Activated naive CD8-positive, alpha-beta T cell treated with anti-CD3 and anti-CD28 coated beads, Interleukin-2, amount 50 U/mL, for 24 hours (primary cell): Measurements from ENCODE around the gene AMMECR1.
A peak's percentile ranks its signal among the peaks of the same experiment; 100 is the strongest.

ENCODE experiments used
- ATAC-seq: fragments of 150-1000 bp; cut with Tn5 transposase; one replicate; pipeline ENCODE4 v1.10.0; 2021
- DNase-seq: peaks from one replicate; pipeline ENCODE4 v3.0.0; 2021
- H3K27ac Mint-ChIP-seq: one replicate; pipeline ENCODE4 v1.8.0; 2021; ENCODE audit warnings: mild to moderate bottlenecking, mixed read lengths
- H3K27me3 Mint-ChIP-seq: one replicate; pipeline ENCODE4 v1.8.0; 2021; ENCODE audit warnings: mixed read lengths
- H3K36me3 Mint-ChIP-seq: one replicate; pipeline ENCODE4 v1.8.0; 2021; ENCODE audit warnings: low read depth, mixed read lengths
- H3K4me1 Mint-ChIP-seq: one replicate; pipeline ENCODE4 v1.8.0; 2021; ENCODE audit warnings: mixed read lengths
- H3K4me3 Mint-ChIP-seq: one replicate; pipeline ENCODE4 v1.8.0; 2021; ENCODE audit warnings: mild to moderate bottlenecking, moderate library complexity, mixed read lengths
- H3K9me3 Mint-ChIP-seq: one replicate; pipeline ENCODE4 v1.8.0; 2021; ENCODE audit warnings: mixed read lengths

Gene AMMECR1

DNA sequence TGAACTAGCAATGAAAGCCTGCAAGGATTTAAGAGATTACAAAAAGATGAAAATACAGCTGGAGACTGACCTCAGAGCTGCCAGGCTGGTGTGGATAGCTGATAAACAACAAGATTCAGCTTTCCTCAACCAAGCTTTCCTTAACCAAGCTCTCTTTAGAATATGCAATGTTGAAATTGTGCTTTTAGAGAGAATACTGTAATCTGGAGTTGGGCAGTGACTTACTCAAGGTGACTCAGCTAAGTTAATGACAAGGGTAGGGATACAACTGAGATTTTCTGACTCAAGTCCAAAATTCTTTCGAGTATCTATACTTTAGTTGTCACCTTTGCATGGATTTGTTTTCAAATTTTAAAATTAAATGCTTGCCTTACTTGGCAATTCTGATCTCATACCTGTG, 98.0 kb downstream of the AMMECR1 start:
- Mint-ChIP-seq H3K27ac (no peak overlapping the region), H3K4me1 (peaks cover 32% of the 10 kb centered on the region), H3K4me3 (no peak overlapping the region), H3K9me3 (no peaks in the 10 kb centered on the region), H3K36me3 (no peaks in the 10 kb centered on the region), H3K27me3 (no peaks in the 10 kb centered on the region)
- ATAC-seq (no peak), DNase-seq (no peak)

DNA sequence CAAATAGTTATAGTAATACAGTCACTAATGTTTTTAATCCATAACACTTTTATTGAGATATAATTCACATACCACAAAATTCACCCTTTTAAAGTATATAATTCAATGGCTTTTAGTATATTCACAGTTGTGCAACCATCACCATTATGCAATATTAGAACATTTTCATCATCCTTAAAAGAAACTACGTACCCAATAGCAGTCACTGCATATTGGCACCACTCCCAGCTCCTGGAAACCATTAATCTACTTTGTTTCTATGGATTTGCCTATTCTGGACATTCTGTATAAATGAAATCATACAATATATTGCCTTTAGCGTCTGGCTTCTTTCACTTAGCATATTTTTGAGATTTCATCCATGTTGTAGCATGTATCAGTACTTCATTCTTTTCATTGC, 99.3 kb downstream of the AMMECR1 start:
- no peaks in the 10 kb centered on the region for H3K9me3 Mint-ChIP-seq
- H3K36me3 Mint-ChIP-seq, result no peaks in the 10 kb centered on the region
- no peak for ATAC-seq
- H3K27me3 Mint-ChIP-seq, result no peaks in the 10 kb centered on the region
- no peak overlapping the region for H3K27ac Mint-ChIP-seq
- no peak overlapping the region for H3K4me3 Mint-ChIP-seq
- no peak for DNase-seq
- peaks cover 27% of the 10 kb centered on the region for H3K4me1 Mint-ChIP-seq

DNA sequence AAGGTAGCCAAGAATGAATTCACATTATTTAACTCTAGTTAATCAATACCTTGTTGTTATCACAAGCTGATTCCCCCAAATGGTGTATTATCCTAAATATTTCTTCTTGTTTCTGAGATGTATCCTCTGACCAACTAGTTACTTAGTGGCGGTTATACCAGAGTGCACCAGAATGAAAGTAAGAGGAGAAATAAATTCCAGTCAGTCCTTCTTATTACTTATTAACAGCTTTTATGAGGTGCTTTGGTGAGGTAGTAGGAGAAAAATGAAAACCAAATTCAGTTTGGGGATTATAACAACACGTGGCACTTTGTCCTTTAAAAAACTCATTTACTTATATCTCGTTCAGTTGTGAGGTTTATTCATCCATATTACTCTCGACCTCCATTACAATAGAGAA, 101.9 kb downstream of the AMMECR1 start:
- Mint-ChIP-seq H3K4me3 (no peak overlapping the region), H3K4me1 (peaks cover 25% of the 10 kb centered on the region), H3K9me3 (no peaks in the 10 kb centered on the region), H3K27ac (no peak overlapping the region), H3K27me3 (no peaks in the 10 kb centered on the region), H3K36me3 (no peaks in the 10 kb centered on the region)
- DNase-seq (no peak), ATAC-seq (no peak)

DNA sequence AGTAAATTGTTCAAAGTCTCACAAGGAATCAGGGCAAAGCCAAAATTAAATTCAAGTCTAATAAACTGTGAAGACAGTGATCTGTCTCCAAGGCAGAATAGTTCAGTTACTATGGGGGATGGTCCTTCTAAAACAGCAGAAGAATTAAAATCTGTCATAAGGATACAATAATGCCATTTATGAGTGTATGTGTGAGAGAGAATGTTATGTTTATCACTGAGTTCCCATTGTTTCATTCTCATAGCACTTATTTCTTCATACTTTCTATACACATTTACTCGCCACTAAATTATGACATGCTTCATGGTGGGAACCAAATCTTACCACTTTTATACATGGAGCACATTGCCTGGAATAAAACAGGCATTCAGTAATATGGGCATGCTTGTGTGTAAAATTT, 102.5 kb downstream of the AMMECR1 start:
- no peak overlapping the region for H3K4me3 Mint-ChIP-seq
- H3K27ac Mint-ChIP-seq, result no peak overlapping the region
- peaks cover 28% of the 10 kb centered on the region for H3K4me1 Mint-ChIP-seq
- DNase-seq (no peak), ATAC-seq (no peak)
- H3K9me3 Mint-ChIP-seq, result no peaks in the 10 kb centered on the region
- no peaks in the 10 kb centered on the region for H3K36me3 Mint-ChIP-seq
- no peaks in the 10 kb centered on the region for H3K27me3 Mint-ChIP-seq

DNA sequence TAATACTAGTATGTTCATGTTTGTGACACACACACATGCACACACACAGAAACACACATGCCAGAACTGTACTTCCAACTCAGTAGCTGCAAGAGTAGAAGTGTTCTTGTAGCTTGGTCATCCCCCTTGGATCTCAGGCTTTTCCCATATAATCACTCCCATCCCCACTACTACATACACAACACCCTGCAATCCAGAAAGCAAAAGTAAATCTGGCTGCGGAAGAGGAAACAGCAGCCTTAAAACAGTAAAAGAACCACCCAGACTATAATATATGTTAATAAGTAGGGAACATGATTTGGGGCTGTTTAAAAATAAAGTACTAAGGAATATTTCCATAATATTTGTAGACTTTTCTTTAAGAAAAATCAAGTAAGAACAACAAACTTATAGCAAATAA, 103.2 kb downstream of the AMMECR1 start:
- no peaks in the 10 kb centered on the region for H3K9me3 Mint-ChIP-seq
- no peaks in the 10 kb centered on the region for H3K27me3 Mint-ChIP-seq
- DNase-seq (no peak), ATAC-seq (no peak)
- no peak overlapping the region for H3K4me3 Mint-ChIP-seq
- peaks cover 26% of the 10 kb centered on the region for H3K4me1 Mint-ChIP-seq
- no peaks in the 10 kb centered on the region for H3K36me3 Mint-ChIP-seq
- no peak overlapping the region for H3K27ac Mint-ChIP-seq

DNA sequence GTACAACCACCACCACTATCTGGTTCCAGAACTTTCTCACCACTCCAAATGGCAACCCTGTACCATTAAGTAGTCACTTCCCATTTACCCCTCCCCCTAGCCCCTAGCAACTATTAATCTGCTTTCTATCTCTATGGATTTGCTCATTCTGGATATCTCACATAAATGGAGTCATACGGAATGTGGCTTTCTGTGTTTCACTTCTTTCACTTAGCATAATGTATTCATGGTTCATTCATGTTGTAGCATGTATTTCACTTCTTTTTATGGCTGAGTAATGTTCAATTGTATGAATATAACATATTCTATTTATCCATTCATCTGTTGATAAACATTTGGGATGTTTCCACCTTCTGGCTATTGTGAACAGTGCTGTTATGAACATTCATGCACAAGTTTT, 104.7 kb downstream of the AMMECR1 start:
- Mint-ChIP-seq H3K27me3 (no peaks in the 10 kb centered on the region), H3K36me3 (no peaks in the 10 kb centered on the region), H3K4me3 (no peak overlapping the region), H3K4me1 (peaks cover 18% of the 10 kb centered on the region), H3K9me3 (no peaks in the 10 kb centered on the region), H3K27ac (no peak overlapping the region)
- DNase-seq, result no peak
- no peak for ATAC-seq

DNA sequence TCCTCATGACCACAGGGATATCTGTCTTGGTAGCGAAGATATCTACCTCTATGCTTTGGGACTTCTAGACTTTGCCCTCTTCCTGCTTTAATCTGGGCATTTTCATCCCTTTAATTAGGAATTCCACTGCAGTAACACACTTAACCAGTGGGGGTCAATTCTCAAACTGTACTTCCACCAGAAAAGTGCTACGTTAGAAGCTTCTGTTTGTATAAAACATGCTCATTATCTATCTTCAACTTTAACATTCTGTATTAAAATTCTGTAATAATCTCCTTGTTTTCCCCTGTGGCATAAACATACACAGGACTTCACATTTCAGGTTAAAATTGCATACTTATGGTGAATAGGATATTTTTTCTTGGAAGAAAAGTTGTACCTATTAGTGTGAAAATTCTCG, 105.6 kb downstream of the AMMECR1 start:
- H3K4me3 Mint-ChIP-seq, result no peak overlapping the region
- no peak overlapping the region for H3K27ac Mint-ChIP-seq
- DNase-seq, result no peak
- no peak for ATAC-seq
- no peaks in the 10 kb centered on the region for H3K36me3 Mint-ChIP-seq
- peaks cover 11% of the 10 kb centered on the region for H3K4me1 Mint-ChIP-seq
- no peaks in the 10 kb centered on the region for H3K27me3 Mint-ChIP-seq
- H3K9me3 Mint-ChIP-seq, result no peaks in the 10 kb centered on the region

DNA sequence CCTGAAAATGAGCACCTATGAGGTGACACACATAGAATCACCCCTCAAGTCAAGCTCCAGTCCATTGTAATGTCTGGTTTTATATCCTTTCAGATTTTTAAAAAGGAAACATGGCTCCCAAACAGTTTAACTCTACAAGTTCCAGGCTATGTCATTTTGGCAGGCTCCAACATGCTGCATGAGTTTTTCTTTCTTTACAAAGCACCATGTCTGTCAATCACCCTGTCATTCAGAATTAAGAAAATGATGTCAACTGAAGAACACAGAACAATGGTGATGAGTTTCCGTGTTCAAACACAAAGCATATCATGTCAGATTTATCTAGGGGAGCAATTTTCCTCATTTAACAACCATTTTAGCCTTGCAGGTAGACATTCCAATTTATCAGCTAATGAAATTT, 106.5 kb downstream of the AMMECR1 start:
- Mint-ChIP-seq H3K4me1 (peaks cover 7% of the 10 kb centered on the region), H3K4me3 (no peak overlapping the region), H3K9me3 (no peaks in the 10 kb centered on the region), H3K27ac (no peak overlapping the region), H3K36me3 (no peaks in the 10 kb centered on the region), H3K27me3 (no peaks in the 10 kb centered on the region)
- ATAC-seq (no peak), DNase-seq (no peak)

DNA sequence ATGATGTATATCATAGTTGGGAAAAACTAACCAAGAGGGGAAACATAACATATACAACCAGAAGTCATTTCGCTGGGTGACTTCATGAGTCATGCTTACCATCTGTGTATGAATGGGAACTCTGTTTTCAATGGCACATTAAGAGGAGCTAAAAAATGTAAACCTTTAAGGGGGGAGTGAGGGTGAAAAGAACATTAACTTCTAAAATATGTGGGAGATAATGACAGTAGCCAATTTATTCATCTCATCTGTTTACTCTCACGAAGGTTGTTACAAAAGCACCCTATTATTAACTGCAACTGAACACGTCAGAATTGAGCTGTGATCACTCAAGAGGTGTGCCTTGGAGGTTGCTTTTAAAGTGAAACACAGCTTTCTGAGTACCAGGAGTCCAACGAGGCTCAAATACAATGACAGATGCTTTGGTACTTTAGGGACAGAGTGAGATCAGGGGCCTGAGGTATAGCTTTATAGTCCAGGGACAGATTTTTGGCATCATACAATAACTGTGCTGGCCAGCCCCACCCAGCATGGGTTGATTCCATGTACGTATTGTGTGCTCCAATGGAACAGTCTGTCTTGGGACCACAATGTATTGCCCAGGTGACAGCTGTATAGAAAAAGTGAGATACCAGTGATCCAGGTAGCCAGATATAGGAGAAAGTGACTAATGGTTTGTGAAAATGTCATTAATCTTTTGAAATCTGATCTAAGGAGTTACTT, 107.3 kb downstream of the AMMECR1 start:
- no peaks in the 10 kb centered on the region for H3K9me3 Mint-ChIP-seq
- H3K27ac Mint-ChIP-seq, result no peak overlapping the region
- DNase-seq (no peak), ATAC-seq (no peak)
- no peaks in the 10 kb centered on the region for H3K36me3 Mint-ChIP-seq
- peaks cover 11% of the 10 kb centered on the region for H3K4me1 Mint-ChIP-seq
- no peak overlapping the region for H3K4me3 Mint-ChIP-seq
- H3K27me3 Mint-ChIP-seq, result no peaks in the 10 kb centered on the region

DNA sequence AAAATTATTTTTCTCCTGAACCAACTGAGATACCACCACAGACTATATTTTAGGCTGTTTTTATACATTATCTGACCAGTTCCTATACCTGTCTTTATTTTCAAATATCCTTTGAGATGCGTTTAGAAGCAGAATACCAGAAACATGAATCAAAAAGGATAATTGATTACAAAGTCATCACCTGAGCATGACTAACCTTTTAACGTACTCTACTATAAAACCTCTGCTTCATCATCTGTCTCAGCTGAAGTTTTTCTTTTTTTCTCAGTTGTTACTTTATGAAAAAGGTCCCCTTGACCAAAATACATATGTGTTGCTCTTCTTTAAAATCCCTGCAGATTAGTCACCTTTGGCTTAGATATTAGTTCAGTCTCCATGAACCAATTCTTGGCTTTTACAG, 109.8 kb downstream of the AMMECR1 start:
- DNase-seq, result no peak
- Mint-ChIP-seq H3K4me3 (no peak overlapping the region), H3K36me3 (peaks cover 3% of the 10 kb centered on the region), H3K4me1 (peaks cover 21% of the 10 kb centered on the region), H3K27ac (no peak overlapping the region), H3K27me3 (no peaks in the 10 kb centered on the region), H3K9me3 (no peaks in the 10 kb centered on the region)
- ATAC-seq, result no peak

DNA sequence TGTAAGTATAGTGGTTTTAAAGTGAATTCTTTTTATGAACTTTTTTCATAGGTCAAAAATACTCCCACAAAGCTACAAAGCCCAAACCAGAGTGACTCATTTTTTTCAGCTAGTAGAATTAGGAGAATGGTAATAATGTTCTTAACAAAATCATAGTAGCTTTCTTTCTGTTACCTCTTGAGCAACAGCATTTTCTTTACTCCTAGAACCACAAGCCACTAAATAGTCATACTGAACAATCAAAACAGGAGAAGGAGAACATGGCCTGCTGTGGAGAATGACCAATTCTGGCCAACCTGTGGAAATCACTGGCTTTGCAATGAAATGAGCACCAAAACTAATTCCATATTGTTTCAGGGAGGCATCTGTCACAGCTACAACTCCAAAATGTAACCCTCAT, 112.9 kb downstream of the AMMECR1 start:
- ATAC-seq (peak; percentile 59), DNase-seq (no peak)
- Mint-ChIP-seq H3K9me3 (no peaks in the 10 kb centered on the region), H3K27ac (no peak overlapping the region), H3K4me1 (peaks cover 17% of the 10 kb centered on the region), H3K4me3 (no peak overlapping the region), H3K36me3 (peaks cover 8% of the 10 kb centered on the region), H3K27me3 (no peaks in the 10 kb centered on the region)

DNA sequence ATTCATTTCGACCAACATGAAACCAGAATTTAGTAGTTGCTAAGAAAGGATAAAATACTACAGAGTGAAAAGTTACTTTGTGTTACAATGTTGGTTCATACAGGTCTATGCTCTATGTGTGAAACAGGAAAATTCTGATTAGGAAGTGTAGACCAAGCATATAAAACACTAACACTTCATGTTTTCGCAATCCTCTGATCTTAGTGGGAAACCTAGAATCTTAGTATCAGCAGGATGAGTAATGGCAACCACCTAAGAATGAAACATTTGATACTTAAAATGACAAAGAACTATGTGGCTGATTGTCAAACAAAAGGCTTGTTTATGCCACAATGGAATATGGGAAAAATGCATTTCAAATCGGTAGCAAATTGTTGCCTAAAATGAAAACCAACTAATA, 116.1 kb downstream of the AMMECR1 start:
- Mint-ChIP-seq H3K9me3 (no peaks in the 10 kb centered on the region), H3K27ac (no peak overlapping the region), H3K4me1 (peaks cover 17% of the 10 kb centered on the region), H3K27me3 (no peaks in the 10 kb centered on the region), H3K4me3 (no peak overlapping the region), H3K36me3 (peaks cover 8% of the 10 kb centered on the region)
- DNase-seq (no peak), ATAC-seq (no peak)

DNA sequence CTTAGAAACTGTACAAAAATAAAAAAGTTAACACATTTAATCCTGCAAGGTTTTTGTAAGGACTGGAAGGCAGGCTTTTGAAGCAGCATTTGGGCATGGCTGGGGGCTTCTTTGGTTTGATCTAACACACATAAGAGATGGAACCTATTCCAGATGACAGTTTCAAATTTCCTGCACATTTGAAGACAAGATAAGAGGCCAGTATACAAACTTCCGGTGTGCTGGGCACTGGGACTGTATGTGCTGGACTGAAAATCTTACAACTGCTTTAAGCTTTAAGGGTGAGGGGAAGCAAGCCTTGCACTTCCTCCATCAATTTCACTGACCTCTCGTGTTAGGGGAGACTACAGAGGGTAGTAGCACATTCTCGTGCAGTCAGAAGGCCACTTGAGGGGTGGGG, 122.9 kb downstream of the AMMECR1 start:
- no peaks in the 10 kb centered on the region for H3K27me3 Mint-ChIP-seq
- H3K4me3 Mint-ChIP-seq, result no peak overlapping the region

DNA sequence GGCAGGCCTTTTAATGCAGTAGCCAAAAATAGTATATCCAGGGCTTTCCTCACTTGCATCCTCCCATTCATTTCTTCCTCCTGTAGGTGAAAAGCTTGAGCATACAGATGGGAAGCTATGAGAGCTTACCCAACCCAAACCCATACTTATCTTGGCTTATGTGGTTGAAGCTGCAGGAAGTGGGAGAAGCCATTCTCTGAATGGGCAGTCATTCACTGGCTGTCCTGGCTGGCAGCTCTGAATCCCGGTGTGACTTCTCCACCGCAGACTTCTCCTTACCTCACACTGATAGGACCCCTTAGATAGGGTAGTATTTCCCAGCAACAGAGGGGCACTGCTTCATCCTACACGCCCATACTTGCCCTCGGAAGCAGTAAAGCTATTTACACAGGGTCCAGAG, 125.4 kb downstream of the AMMECR1 start:
- no peak overlapping the region for H3K27ac Mint-ChIP-seq
- H3K27me3 Mint-ChIP-seq, result no peaks in the 10 kb centered on the region
- no peak overlapping the region for H3K4me3 Mint-ChIP-seq
- ATAC-seq (no peak), DNase-seq (no peak)
- H3K36me3 Mint-ChIP-seq, result peaks cover 2% of the 10 kb centered on the region
- no peaks in the 10 kb centered on the region for H3K9me3 Mint-ChIP-seq
- peaks cover 19% of the 10 kb centered on the region for H3K4me1 Mint-ChIP-seq

More for the DNA sequence above, 122.9 kb downstream of the AMMECR1 start:
- peaks cover 2% of the 10 kb centered on the region for H3K36me3 Mint-ChIP-seq
- no peak overlapping the region for H3K27ac Mint-ChIP-seq
- DNase-seq, result no peak
- no peaks in the 10 kb centered on the region for H3K9me3 Mint-ChIP-seq
- H3K4me1 Mint-ChIP-seq, result no peaks in the 10 kb centered on the region
- ATAC-seq, result no peak

DNA sequence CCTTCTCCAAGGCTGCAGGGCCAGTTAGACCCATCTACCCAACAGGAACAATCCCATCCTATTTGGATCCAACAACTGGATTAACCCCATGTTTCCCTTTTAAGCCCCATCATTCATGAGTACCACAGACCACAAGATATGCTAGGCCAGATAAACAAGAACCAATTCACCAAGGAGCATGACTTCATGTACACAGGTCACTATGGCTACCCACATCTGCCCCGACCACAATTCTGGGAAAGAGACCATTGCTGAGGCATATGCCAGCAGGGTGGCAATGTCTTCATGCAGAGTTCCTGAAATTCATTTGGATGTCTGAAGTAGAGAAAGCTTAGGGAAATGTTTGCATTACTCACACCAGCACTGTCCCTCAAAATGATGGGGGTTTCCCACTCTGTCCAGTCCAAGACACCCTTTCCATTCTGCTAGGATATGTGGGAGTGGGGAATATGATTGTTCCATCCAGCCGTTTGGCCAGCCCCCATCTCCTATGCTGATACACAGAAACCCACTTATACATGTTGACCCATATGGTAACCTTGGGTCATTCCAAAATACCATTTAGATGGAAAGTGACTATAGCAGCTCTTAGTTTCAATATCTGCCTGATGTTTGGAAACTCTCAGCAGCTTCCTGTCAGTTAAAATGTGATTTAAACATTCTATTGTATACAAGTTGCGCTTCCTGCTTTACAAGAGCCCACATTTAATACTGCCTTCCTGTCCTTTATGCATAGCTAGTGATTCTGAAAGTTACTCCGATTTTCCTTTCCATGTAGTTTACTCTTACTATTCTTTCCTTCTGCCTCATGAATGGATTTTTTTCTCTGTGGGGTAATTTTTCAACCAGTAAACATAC, 129.0 kb downstream of the AMMECR1 start:
- DNase-seq (no peak), ATAC-seq (peak; percentile 66)
- Mint-ChIP-seq H3K27ac (peak overlapping the region; percentile 41), H3K4me3 (no peak overlapping the region), H3K4me1 (peaks cover 26% of the 10 kb centered on the region), H3K36me3 (peaks cover 5% of the 10 kb centered on the region), H3K9me3 (peaks cover 11% of the 10 kb centered on the region), H3K27me3 (no peaks in the 10 kb centered on the region)
